Measurements from ENCODE around the gene ADD3.

DNA sequence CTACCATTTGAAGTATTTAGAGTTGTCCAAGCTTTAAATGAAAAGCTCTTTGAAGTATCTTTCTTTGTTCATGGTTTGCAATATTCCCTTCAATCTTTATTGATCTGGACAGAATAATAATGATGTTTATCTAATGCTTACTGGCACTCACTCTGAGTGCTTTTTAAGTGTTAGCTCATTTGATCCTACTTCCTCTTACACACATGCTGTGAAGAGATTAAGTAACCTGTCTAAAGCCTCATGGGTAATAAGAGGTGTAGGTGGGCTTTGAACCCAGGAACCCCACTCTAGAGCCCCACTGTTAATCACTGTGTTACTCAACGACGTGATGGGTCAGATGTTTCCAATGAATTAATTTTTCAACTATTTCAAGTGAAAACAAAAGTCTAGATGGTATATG is 31.1 kb upstream of the ADD3 start:
- TF ChIP-seq, protein P1, sequence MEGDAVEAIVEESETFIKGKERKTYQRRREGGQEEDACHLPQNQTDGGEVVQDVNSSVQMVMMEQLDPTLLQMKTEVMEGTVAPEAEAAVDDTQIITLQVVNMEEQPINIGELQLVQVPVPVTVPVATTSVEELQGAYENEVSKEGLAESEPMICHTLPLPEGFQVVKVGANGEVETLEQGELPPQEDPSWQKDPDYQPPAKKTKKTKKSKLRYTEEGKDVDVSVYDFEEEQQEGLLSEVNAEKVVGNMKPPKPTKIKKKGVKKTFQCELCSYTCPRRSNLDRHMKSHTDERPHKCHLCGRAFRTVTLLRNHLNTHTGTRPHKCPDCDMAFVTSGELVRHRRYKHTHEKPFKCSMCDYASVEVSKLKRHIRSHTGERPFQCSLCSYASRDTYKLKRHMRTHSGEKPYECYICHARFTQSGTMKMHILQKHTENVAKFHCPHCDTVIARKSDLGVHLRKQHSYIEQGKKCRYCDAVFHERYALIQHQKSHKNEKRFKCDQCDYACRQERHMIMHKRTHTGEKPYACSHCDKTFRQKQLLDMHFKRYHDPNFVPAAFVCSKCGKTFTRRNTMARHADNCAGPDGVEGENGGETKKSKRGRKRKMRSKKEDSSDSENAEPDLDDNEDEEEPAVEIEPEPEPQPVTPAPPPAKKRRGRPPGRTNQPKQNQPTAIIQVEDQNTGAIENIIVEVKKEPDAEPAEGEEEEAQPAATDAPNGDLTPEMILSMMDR (IDR thresholded peaks at IDR 0.05) = no peak
- TF ChIP-seq POLR2A (IDR thresholded peaks at IDR 0.05) = no peak

Measured in heart left ventricle (tissue), 13 donors.